ENCODE data around the gene MTHFSD. TPM values are rescaled to one million over a fixed set of nuclear protein-coding genes. Genes with fewer than 3 reads are reported as not detected.

MTHFSD gene
- total RNA-seq, 1 experiment from 2014 or later, result 4.7 TPM

GRCh38 chr16:86598607-86599565, 43.9 kb upstream of the MTHFSD start:
- no peak overlapping the region for H2BK5ac ChIP-seq (ENCODE audit: insufficient read length, low read length)
- H3K27ac Mint-ChIP-seq, result no peak overlapping the region
- no peak overlapping the region for H3T11ph ChIP-seq (ENCODE audit: low read length)
- peaks cover 0 to 4% of the 10 kb centered on the region in 2 experiments; a peak in 1 of 4 replicates for H3K4me1 Mint-ChIP-seq
- H3K79me2 ChIP-seq (ENCODE audit: insufficient read depth, low read length), result no peaks in the 10 kb centered on the region
- no peaks in the 10 kb centered on the region for H3K79me1 ChIP-seq (ENCODE audit: insufficient read depth, low read depth, low read length, poor library complexity, severe bottlenecking)
- no peaks in the 10 kb centered on the region for H4K20me1 ChIP-seq (ENCODE audit: control insufficient read depth, insufficient read depth, insufficient read length)
- no peaks in the 10 kb centered on the region for H3K9me3 ChIP-seq (ENCODE audit: control insufficient read depth, low read depth, low read length)
- WGBS (ENCODE audit: extremely low coverage, insufficient read length, low lambda C conversion rate), result no CpG with 5 or more reads among the region's 22 CpGs
- H3K36me3 Mint-ChIP-seq (ENCODE audit: insufficient read depth in 1 of 3, low read depth in 3 of 3), result no peaks in the 10 kb centered on the region
- H4K5ac ChIP-seq (ENCODE audit: insufficient read length, low read depth, low read length), result no peak overlapping the region
- no peak overlapping the region for H4K8ac ChIP-seq (replicated peaks; ENCODE audit: insufficient read length, low read depth, low read length)
- no peak overlapping the region for H3K56ac ChIP-seq (ENCODE audit: insufficient read length, low read depth, low read length)
- H3K4me3 Mint-ChIP-seq, result no peak overlapping the region
- H2BK20ac ChIP-seq (ENCODE audit: low read depth, low read length, poor library complexity, severe bottlenecking), result no peak overlapping the region
- H2BK15ac ChIP-seq (ENCODE audit: low read depth, low read length), result no peak overlapping the region
- no peak overlapping the region for H3K9ac ChIP-seq (ENCODE audit: extremely low read depth, insufficient read length, low read length)
- no peaks in the 10 kb centered on the region for H3K4me1 ChIP-seq (ENCODE audit: insufficient read depth, low read length)
- no peak overlapping the region for H2BK12ac ChIP-seq (ENCODE audit: insufficient read length, low read depth, low read length)
- no peak overlapping the region for H3K23ac ChIP-seq (ENCODE audit: insufficient read length, low read depth, low read length)
- H3K27me3 Mint-ChIP-seq (ENCODE audit: low read depth), result peaks cover 35% of the 10 kb centered on the region
- H2BK120ac ChIP-seq (ENCODE audit: low read depth, low read length, poor library complexity, severe bottlenecking), result no peak overlapping the region
- H2AK5ac ChIP-seq (ENCODE audit: insufficient read length, low read length), result no peak overlapping the region
- no peak overlapping the region for H3K18ac ChIP-seq (ENCODE audit: insufficient read length, low read depth, low read length)
- no peak overlapping the region for H3K27ac ChIP-seq (ENCODE audit: insufficient read length, low read depth, low read length)
- H3K23me2 ChIP-seq (ENCODE audit: insufficient read length, low read depth, low read length, poor library complexity, severe bottlenecking), result no peaks in the 10 kb centered on the region
- H3K4ac ChIP-seq (ENCODE audit: low read depth, low read length), result no peak overlapping the region
- H3K4me2 ChIP-seq (ENCODE audit: insufficient read depth, insufficient read length, low read length), result no peak overlapping the region
- no peaks in the 10 kb centered on the region for H3K27me3 ChIP-seq (ENCODE audit: insufficient read depth, low read length)
- H2AFZ ChIP-seq (ENCODE audit: low read length), result no peak overlapping the region
- no peaks in the 10 kb centered on the region for H3K9me3 Mint-ChIP-seq
- no peak overlapping the region for H4K91ac ChIP-seq (ENCODE audit: insufficient read length, low read depth, low read length)
- no peak for DNase-seq
- no peak for TF ChIP-seq CTCF (conservative IDR thresholded peaks at IDR 0.05)
- H3K14ac ChIP-seq (ENCODE audit: insufficient read depth, low read length), result no peak overlapping the region
